Prostate gland (tissue), 2 donors: Measurements from ENCODE around the gene MDK. TPM values are rescaled to one million over a fixed set of nuclear protein-coding genes. Genes with fewer than 3 reads are reported as not detected.

Experiments
- DNase-seq: peaks from one replicate; pipeline ENCODE4 v3.0.0-alpha.2; 2019; ENCODE audit warnings: low spot score
- H3K27ac ChIP-seq, 2 donors: fragments of 200-600 bp; sonication (generic); 2 replicates each; pipeline ENCODE4 v1.5.1; 2017 to 2019
- H3K27me3 ChIP-seq: fragments of 200-600 bp; sonication (generic); replicated peaks from 2 replicates; pipeline ENCODE4 v1.5.1; 2019; ENCODE audit not compliant: insufficient read depth
- H3K36me3 ChIP-seq, 2 donors: fragments of 200-600 bp; sonication (generic); 1 replicate in 1 of 2; 2 replicates in 1 of 2; pipeline versions ENCODE4 v1.5.1 to v1.8.1; 2017 to 2019
- H3K4me1 ChIP-seq: fragments of 200-600 bp; sonication (generic); replicated peaks from 2 replicates; pipeline ENCODE4 v1.5.1; 2019
- H3K4me3 ChIP-seq, 2 donors: fragments of 200-600 bp; sonication (generic); 2 replicates each; pipeline ENCODE4 v1.5.1; 2017 to 2019
- H3K9me3 ChIP-seq: fragments of 200-600 bp; sonication (generic); 2 replicates; pipeline ENCODE4 v1.5.1; 2017
- CTCF ChIP-seq, 4 experiments: fragments of 200-600 bp in 2 of 4; fragments of 450-650 bp in 2 of 4; sonication (generic) in 2 of 4; IDR thresholded peaks; 1 replicate in 3 of 4; 2 replicates in 1 of 4; pipeline ENCODE4 v1.5.1; 2016 to 2019; ENCODE audit warnings: antibody characterized with exemption in 4 of 4, mild to moderate bottlenecking in 2 of 4, moderate library complexity in 2 of 4
- POLR2A ChIP-seq: fragments of 450-650 bp; IDR thresholded peaks from one replicate; pipeline ENCODE4 v1.6.1; 2016; ENCODE audit warnings: antibody characterized with exemption, mild to moderate bottlenecking
- POLR2AphosphoS5 ChIP-seq: sonication (generic); formaldehyde crosslinking; IDR thresholded peaks from one replicate; pipeline ENCODE4 v1.6.1; 2017; ENCODE audit warnings: antibody characterized with exemption
- WGBS: methylation state at CpG from one replicate; pipeline ENCODE4 v1.1.5; 2018; 5-methylcytosine and 5-hydroxymethylcytosine counted together
- intact Hi-C: fragments of 100-400 bp; cut with DNase I; formaldehyde crosslinking; loops from one replicate; pipeline ENCODE4 v1.14.2; 2022
- total RNA-seq, 2 donors: library from RNA; depleted of rRNA; stranded (reverse); fragments of >200 nt; gene quantifications; one replicate each; pipeline ENCODE4 v1.1.0, GENCODE V29; 2016

MDK gene
- total RNA-seq, 2 donors from 2014 or later: 71.6 to 164 TPM

GRCh38 chr11:46414879-46415278 is 33.4 kb downstream of the MDK start:
- H3K4me1 ChIP-seq: no peaks in the 10 kb centered on the region
- 66% methylated on average over 3 of the region's 3 CpGs for WGBS
- H3K36me3 ChIP-seq: peaks cover 0 to 5% of the 10 kb centered on the region in 2 donors
- no peak overlapping the region for H3K4me3 ChIP-seq
- DNase-seq: no peak
- no peaks in the 10 kb centered on the region for H3K27me3 ChIP-seq
- intact Hi-C loops: no loop called here
- no peak overlapping the region for H3K27ac ChIP-seq
- H3K9me3 ChIP-seq: no peaks in the 10 kb centered on the region
- TF ChIP-seq CTCF (IDR thresholded peaks at IDR 0.05) (no peak), POLR2A (no peak), POLR2AphosphoS5 (no peak)

- H3K27me3 ChIP-seq: no peaks in the 10 kb centered on the region
- H3K4me3 ChIP-seq: no peak overlapping the region
- H3K9me3 ChIP-seq: no peaks in the 10 kb centered on the region
- no peak for DNase-seq
- no peak overlapping the region for H3K27ac ChIP-seq
- WGBS: 79% methylated on average over 7 of the region's 7 CpGs
- no peaks in the 10 kb centered on the region for H3K36me3 ChIP-seq
- intact Hi-C loops: no loop called here
- TF ChIP-seq POLR2A (no peak), POLR2AphosphoS5 (no peak), CTCF (IDR thresholded peaks at IDR 0.05) (no peak)
- no peaks in the 10 kb centered on the region for H3K4me1 ChIP-seq
Measured at GRCh38 chr11:46417711-46418110, 36.2 kb downstream of the MDK start.

GRCh38 chr11:46418751-46419150 is 37.3 kb downstream of the MDK start:
- H3K36me3 ChIP-seq: no peaks in the 10 kb centered on the region
- intact Hi-C loops: no loop called here
- H3K9me3 ChIP-seq: no peaks in the 10 kb centered on the region
- TF ChIP-seq POLR2A: no peak
- TF ChIP-seq CTCF (IDR thresholded peaks at IDR 0.05): no peak
- no peak for TF ChIP-seq POLR2AphosphoS5
- no peak overlapping the region for H3K27ac ChIP-seq
- no peak for DNase-seq
- no peak overlapping the region for H3K4me3 ChIP-seq
- H3K4me1 ChIP-seq: no peaks in the 10 kb centered on the region
- H3K27me3 ChIP-seq: no peaks in the 10 kb centered on the region
- 88% methylated on average over 5 of the region's 5 CpGs for WGBS

GRCh38 chr11:46420513-46420912 is 39.0 kb downstream of the MDK start:
- WGBS: 97% methylated on average over 1 of the region's 1 CpG
- Histone ChIP-seq H3K36me3 (no peaks in the 10 kb centered on the region), H3K27me3 (no peaks in the 10 kb centered on the region), H3K4me1 (no peaks in the 10 kb centered on the region), H3K9me3 (no peaks in the 10 kb centered on the region), H3K4me3 (no peak overlapping the region), H3K27ac (no peak overlapping the region)
- no peak for DNase-seq
- no peak for TF ChIP-seq POLR2A
- no peak for TF ChIP-seq CTCF (IDR thresholded peaks at IDR 0.05)
- TF ChIP-seq POLR2AphosphoS5: no peak
- intact Hi-C loops: no loop called here

GRCh38 chr11:46421257-46421880 is 39.9 kb downstream of the MDK start:
- no peak for TF ChIP-seq CTCF (IDR thresholded peaks at IDR 0.05)
- no peak for TF ChIP-seq POLR2AphosphoS5
- no peak for TF ChIP-seq POLR2A
- Histone ChIP-seq H3K27ac (no peak overlapping the region), H3K4me3 (no peak overlapping the region), H3K9me3 (no peaks in the 10 kb centered on the region), H3K27me3 (no peaks in the 10 kb centered on the region), H3K4me1 (no peaks in the 10 kb centered on the region), H3K36me3 (no peaks in the 10 kb centered on the region)
- intact Hi-C loops: no loop called here
- WGBS: 94% methylated on average over 8 of the region's 8 CpGs
- DNase-seq: no peak
